Activated CD4-positive, alpha-beta T cell treated with anti-CD3 and anti-CD28 coated beads, Interleukin-2, amount 10 ng/mL, durations not matched to agents 7 days and 5 days (primary cell): Measurements from ENCODE around the gene PREX1. TPM values are rescaled to one million over a fixed set of nuclear protein-coding genes. Genes with fewer than 3 reads are reported as not detected.

Source experiments
- CTCF ChIA-PET: fragments of 350-600 bp; sonication (Branson Sonifier 250); formaldehyde crosslinking; loops from one replicate; lab custom pipeline; 2021; ENCODE audit warnings: antibody characterized with exemption; lab: Charles Lee
- POLR2A ChIA-PET: fragments of 350-600 bp; sonication (Branson Sonifier 250); formaldehyde crosslinking; loops from one replicate; lab custom pipeline; 2021; ENCODE audit warnings: antibody characterized with exemption; lab: Charles Lee
- DNase-seq: peaks from one replicate; pipeline ENCODE4 v3.0.0-alpha.2; 2020
- H3K27ac Mint-ChIP-seq: one replicate; pipeline ENCODE4 v1.8.0; 2021; ENCODE audit warnings: mild to moderate bottlenecking, moderate library complexity, mixed read lengths
- H3K27me3 Mint-ChIP-seq: one replicate; pipeline ENCODE4 v1.8.0; 2021; ENCODE audit warnings: mixed read lengths
- H3K36me3 Mint-ChIP-seq: one replicate; pipeline ENCODE4 v1.8.0; 2021; ENCODE audit warnings: low read depth, mixed read lengths
- H3K4me1 Mint-ChIP-seq: one replicate; pipeline ENCODE4 v1.8.0; 2021; ENCODE audit warnings: mixed read lengths
- H3K4me3 Mint-ChIP-seq: one replicate; pipeline ENCODE4 v1.8.0; 2021; ENCODE audit warnings: mild to moderate bottlenecking, moderate library complexity, mixed read lengths
- H3K9me3 Mint-ChIP-seq: one replicate; pipeline ENCODE4 v1.8.0; 2021; ENCODE audit warnings: mixed read lengths
- total RNA-seq, 2 experiments: library from RNA; stranded (reverse); gene quantifications; one replicate each; pipeline ENCODE4 v1.2.3, GENCODE V29; 2021

PREX1 gene
- total RNA-seq, 2 experiments from 2014 or later = 81.0 to 86.1 TPM

- Mint-ChIP-seq H3K9me3 (no peaks in the 10 kb centered on the region), H3K4me3 (no peak overlapping the region), H3K36me3 (no peaks in the 10 kb centered on the region), H3K27ac (no peak overlapping the region), H3K4me1 (no peaks in the 10 kb centered on the region), H3K27me3 (peaks cover 4% of the 10 kb centered on the region)
- ChIA-PET POLR2A (no interaction called here), CTCF (no interaction called here)
- DNase-seq = no peak
Observed at GRCh38 chr20:48606841-48607543, 220.8 kb downstream of the PREX1 start.

GRCh38 chr20:48606172-48606840 is 221.5 kb downstream of the PREX1 start:
- POLR2A ChIA-PET = no interaction called here
- H3K27me3 Mint-ChIP-seq = peaks cover 4% of the 10 kb centered on the region
- no peak for DNase-seq
- H3K36me3 Mint-ChIP-seq = no peaks in the 10 kb centered on the region
- H3K27ac Mint-ChIP-seq = no peak overlapping the region
- no peaks in the 10 kb centered on the region for H3K4me1 Mint-ChIP-seq
- CTCF ChIA-PET = no interaction called here
- H3K9me3 Mint-ChIP-seq = no peaks in the 10 kb centered on the region
- no peak overlapping the region for H3K4me3 Mint-ChIP-seq

DNA sequence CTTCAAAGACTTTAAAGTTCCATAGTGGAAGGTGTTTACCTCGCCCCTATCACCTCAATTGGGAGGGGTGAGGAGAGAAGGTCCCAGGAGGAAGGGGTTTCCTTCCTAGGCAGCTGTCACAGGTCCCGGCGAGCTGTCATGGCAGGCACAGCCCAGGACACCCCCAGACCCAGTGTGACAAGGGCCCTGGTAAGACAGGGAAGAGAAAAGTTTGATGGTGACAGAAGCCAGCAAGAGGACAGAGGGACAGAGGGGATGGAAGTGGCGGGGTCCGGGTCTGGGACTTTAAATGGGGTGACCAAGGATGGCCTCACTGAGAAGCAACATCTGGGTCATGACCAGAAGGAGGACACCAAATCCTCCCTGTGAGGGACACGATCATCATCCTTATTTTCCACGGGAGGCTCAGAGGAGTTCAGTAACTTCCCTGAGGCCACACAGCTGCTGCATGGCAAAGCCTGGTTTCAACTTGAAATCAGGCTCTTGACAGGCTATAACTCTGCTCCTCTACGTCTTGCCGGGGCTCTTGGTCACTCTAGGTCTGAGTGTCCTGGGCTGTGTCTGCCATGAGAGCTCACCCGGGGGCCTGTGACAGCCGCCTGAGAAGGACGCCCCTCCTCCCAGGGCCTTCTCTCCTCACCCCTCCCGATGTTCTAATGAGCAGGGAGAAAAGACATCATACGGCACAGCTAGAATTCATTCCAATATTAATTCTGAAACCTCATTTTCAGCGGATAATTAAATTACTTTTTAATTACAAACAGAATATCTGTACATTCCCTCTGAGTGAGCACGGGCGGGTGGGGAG is 222.2 kb downstream of the PREX1 start:
- Mint-ChIP-seq H3K4me3 (no peak overlapping the region), H3K27me3 (peaks cover 2% of the 10 kb centered on the region), H3K27ac (no peak overlapping the region), H3K9me3 (no peaks in the 10 kb centered on the region), H3K4me1 (no peaks in the 10 kb centered on the region), H3K36me3 (no peaks in the 10 kb centered on the region)
- DNase-seq = no peak
- ChIA-PET CTCF (no interaction called here), POLR2A (no interaction called here)

- Mint-ChIP-seq H3K9me3 (no peaks in the 10 kb centered on the region), H3K27me3 (peaks cover 2% of the 10 kb centered on the region), H3K27ac (no peak overlapping the region), H3K4me1 (no peaks in the 10 kb centered on the region), H3K4me3 (no peak overlapping the region), H3K36me3 (no peaks in the 10 kb centered on the region)
- ChIA-PET POLR2A (no interaction called here), CTCF (no interaction called here)
- DNase-seq = no peak
Observed at GRCh38 chr20:48604936-48605335, 222.9 kb downstream of the PREX1 start.

GRCh38 chr20:48604426-48604825 is 223.4 kb downstream of the PREX1 start:
- H3K4me1 Mint-ChIP-seq = no peaks in the 10 kb centered on the region
- DNase-seq = no peak
- H3K27ac Mint-ChIP-seq = no peak overlapping the region
- H3K4me3 Mint-ChIP-seq = no peak overlapping the region
- CTCF ChIA-PET = no interaction called here
- peaks cover 2% of the 10 kb centered on the region for H3K27me3 Mint-ChIP-seq
- H3K36me3 Mint-ChIP-seq = no peaks in the 10 kb centered on the region
- POLR2A ChIA-PET = no interaction called here
- no peaks in the 10 kb centered on the region for H3K9me3 Mint-ChIP-seq

- ChIA-PET CTCF (no interaction called here), POLR2A (no interaction called here)
- H3K9me3 Mint-ChIP-seq = no peaks in the 10 kb centered on the region
- H3K4me1 Mint-ChIP-seq = no peaks in the 10 kb centered on the region
- H3K4me3 Mint-ChIP-seq = no peak overlapping the region
- no peaks in the 10 kb centered on the region for H3K27me3 Mint-ChIP-seq
- DNase-seq = no peak
- H3K36me3 Mint-ChIP-seq = no peaks in the 10 kb centered on the region
- no peak overlapping the region for H3K27ac Mint-ChIP-seq
Observed at GRCh38 chr20:48603819-48604405, 223.9 kb downstream of the PREX1 start.

DNA sequence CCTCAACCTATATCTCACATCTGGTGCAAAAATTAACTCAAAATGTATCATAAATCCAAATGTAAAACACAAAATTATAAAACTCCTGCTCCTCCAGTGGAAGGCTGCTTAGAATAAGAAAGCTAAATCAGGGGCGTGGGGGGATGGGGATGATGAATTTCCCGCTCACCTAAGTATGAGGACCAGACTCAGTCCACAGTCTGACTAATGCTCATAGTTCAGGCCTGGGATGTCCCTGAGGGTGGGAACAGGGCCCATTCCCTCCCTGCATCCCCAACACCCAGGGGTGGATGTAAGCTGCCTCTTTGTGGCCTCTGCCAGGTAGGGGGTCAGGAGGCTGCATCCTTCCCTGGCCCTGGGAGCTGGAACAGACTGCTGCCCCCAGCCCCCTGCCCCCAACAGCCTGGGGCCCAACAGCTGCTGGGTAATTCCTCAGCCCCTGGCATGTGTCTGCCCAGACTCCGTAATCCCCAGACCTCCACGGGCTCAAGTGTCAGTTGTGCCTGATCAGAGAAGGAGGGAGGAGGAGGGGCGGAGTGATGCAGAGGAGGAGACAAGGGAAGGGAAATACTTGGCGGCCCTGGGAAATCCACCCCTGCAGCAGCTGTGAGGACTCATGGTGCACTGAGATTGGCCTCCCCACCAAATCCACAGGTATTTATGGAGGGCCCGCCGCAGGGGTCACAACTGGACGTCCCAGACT is 224.5 kb downstream of the PREX1 start:
- Mint-ChIP-seq H3K36me3 (no peaks in the 10 kb centered on the region), H3K9me3 (no peaks in the 10 kb centered on the region), H3K4me3 (no peak overlapping the region), H3K4me1 (no peaks in the 10 kb centered on the region), H3K27ac (no peak overlapping the region), H3K27me3 (no peaks in the 10 kb centered on the region)
- POLR2A ChIA-PET = no interaction called here
- CTCF ChIA-PET = no interaction called here
- no peak for DNase-seq

DNA sequence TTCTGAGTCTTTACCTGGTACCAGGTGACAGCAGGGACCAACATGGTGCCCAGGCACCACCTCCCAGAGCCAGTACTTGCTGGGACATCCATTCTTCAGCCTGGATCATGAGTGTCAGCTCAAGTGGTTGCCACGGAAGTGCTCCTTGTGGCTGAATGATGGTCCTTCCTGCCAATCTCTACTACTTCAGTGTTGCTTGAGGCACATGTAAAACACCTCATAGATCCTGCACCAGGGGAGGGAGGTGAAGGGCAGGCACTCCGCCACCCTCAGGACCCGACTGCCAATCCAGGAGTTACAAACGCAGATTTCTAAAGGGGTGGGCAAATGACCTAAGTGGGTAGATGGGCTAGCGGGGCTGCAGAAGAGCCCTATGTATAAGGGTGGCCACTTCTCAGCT is 226.0 kb downstream of the PREX1 start:
- no peak overlapping the region for H3K4me3 Mint-ChIP-seq
- CTCF ChIA-PET = no interaction called here
- H3K27me3 Mint-ChIP-seq = no peaks in the 10 kb centered on the region
- POLR2A ChIA-PET = no interaction called here
- no peak for DNase-seq
- H3K36me3 Mint-ChIP-seq = no peaks in the 10 kb centered on the region
- no peak overlapping the region for H3K27ac Mint-ChIP-seq
- H3K4me1 Mint-ChIP-seq = no peaks in the 10 kb centered on the region
- no peaks in the 10 kb centered on the region for H3K9me3 Mint-ChIP-seq

GRCh38 chr20:48600470-48600945 is 227.3 kb downstream of the PREX1 start:
- Mint-ChIP-seq H3K4me1 (no peaks in the 10 kb centered on the region), H3K36me3 (no peaks in the 10 kb centered on the region), H3K9me3 (no peaks in the 10 kb centered on the region), H3K27ac (no peak overlapping the region), H3K27me3 (no peaks in the 10 kb centered on the region), H3K4me3 (no peak overlapping the region)
- ChIA-PET CTCF (no interaction called here), POLR2A (no interaction called here)
- no peak for DNase-seq

DNA sequence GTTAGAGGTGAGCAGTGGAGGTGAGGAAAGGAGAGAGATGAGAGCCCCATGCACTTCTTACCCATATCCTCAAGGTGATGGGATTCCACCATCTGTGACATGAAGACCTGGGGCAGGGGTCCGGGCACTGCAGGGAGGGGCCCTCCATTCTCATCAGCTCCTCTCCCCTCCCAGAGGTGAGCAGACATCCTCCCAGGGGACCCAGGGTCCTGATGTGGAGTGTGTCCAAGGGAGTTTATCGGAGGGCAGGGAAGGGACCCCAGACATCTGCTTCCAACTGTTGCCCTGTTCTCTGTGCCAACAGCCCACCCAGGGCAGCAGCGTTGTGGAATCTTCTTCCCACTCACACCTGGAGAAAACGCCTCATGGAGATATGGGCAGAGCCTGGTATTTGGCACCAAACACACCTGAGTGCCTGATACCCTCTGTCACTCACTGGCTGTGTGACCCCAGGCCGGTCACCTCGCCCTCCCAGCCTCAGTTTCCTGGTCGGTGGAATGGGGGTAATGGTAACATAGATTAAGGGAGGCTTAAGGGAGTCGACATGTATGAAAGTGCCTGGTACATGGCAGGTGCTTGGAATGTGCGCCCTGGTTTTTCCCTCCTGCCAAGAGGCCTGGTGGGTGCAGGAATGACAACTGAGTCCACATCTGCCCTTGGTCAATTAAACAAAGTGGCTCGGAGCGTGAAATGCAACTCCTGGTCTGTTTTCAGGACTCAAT is 227.9 kb downstream of the PREX1 start:
- CTCF ChIA-PET = no interaction called here
- POLR2A ChIA-PET = no interaction called here
- Mint-ChIP-seq H3K4me1 (no peaks in the 10 kb centered on the region), H3K4me3 (no peak overlapping the region), H3K36me3 (no peaks in the 10 kb centered on the region), H3K27ac (no peak overlapping the region), H3K9me3 (no peaks in the 10 kb centered on the region), H3K27me3 (no peaks in the 10 kb centered on the region)
- no peak for DNase-seq

DNA sequence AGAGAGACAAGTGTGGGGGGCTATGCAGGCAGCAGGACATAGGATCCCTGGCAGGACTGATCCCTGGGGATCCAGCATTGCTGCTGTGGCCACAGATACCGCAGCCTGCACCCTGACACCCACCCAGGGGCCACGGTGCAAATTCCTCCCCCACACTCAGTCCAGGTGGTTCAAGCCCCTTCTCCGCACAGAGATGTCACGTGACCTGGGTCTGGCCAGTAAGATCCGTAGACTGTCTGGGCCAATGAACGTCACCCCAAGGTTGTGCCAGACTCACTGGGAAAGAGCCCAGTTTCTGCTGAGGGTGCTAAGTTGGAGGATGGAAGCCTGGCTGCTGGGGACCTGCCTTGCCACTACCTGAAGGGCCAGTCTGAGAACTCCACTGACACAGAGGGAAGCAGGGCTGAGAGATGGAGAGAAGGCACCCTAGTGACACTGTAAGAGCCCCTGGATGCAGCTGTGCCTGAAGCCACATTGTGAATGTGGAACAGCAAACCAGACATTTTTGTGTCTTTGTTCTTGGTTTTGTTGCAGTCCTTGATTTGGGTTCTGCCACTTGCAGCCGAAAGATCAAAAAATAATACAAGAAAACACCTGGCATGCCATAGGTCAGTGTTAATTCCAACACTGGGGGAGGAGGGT is 228.6 kb downstream of the PREX1 start:
- DNase-seq = no peak
- Mint-ChIP-seq H3K36me3 (no peaks in the 10 kb centered on the region), H3K4me3 (no peak overlapping the region), H3K4me1 (no peaks in the 10 kb centered on the region), H3K27ac (no peak overlapping the region), H3K27me3 (no peaks in the 10 kb centered on the region), H3K9me3 (no peaks in the 10 kb centered on the region)
- POLR2A ChIA-PET = no interaction called here
- CTCF ChIA-PET = no interaction called here
